GM18508 (cell line): ENCODE results near the gene SNX7.

Experiments used
- ATAC-seq: cut with Tn5 transposase; IDR thresholded peaks from one replicate; pipeline ENCODE4 v1.9.1; 2021; ENCODE audit warnings: moderate number of reproducible peaks; ENCODE audit not compliant: insufficient read depth, unreplicated experiment

SNX7 gene

GRCh38 chr1:98696077-98696476 lies 34.6 kb downstream of the SNX7 start:
- ATAC-seq: no peak

DNA sequence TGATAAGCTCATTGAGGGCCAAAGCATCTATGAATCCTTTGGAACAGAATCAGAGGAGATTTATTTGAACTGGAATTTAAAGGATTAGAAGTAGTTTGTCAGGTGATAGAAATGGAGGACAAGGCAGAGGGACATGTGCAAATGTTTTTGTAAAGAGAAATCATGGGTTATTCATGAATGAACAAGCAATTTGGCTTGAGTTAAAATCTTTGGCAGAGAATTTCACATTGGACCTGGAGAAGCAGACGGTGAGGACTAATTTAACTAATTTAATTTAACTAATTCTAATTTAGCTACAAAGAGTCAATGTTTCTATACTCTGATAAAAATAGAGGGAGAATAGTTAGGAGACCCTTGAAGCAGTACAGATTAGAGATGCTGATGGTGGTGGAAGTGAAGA lies 36.3 kb downstream of the SNX7 start:
- no peak for ATAC-seq

DNA sequence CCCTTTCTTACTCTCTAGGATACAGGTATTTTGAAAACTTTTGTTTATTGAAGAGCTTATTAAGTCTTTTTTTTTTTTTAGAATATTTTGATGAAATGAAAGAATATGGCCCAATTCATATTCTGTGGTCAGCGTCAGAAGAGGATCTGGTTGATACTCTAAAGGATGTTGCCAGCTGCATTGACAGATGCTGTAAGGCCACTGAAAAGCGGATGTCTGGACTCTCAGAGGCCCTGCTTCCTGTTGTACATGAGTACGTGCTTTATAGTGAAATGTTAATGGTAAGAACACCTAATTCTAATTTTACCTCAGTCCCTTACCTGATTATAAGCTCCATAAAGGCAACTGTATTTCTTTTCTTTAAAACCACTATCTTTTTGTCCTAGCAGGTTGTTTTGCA lies 37.1 kb downstream of the SNX7 start:
- ATAC-seq: no peak

GRCh38 chr1:98700228-98700627 lies 38.7 kb downstream of the SNX7 start:
- ATAC-seq: no peak

DNA sequence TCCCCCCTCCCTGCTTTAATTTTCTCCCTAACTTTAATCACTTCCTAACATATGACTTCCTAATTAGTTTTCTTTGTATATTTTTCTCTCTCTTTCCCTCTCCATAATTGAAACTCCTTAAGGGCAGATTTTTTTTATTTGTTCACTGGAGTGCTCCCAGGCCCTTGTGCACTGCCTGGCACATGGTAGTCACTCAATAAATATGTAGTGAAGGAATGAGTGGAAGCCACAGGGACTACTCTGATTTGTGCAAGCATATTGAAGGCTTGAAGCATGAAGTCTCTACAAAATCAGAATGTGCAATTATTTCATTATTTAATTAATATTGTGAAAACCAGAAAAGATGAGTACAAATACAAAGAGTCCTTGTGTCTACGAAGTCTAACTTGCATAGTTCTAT lies 41.5 kb downstream of the SNX7 start:
- ATAC-seq: no peak

- no peak for ATAC-seq
Observed at GRCh38 chr1:98704474-98704873, 43.0 kb downstream of the SNX7 start.

GRCh38 chr1:98704971-98705370 lies 43.5 kb downstream of the SNX7 start:
- no peak for ATAC-seq

GRCh38 chr1:98705591-98705990 lies 44.1 kb downstream of the SNX7 start:
- no peak for ATAC-seq

GRCh38 chr1:98706173-98706843 lies 44.8 kb downstream of the SNX7 start:
- no peak for ATAC-seq

- ATAC-seq: no peak
Observed at GRCh38 chr1:98707556-98707955, 46.0 kb downstream of the SNX7 start.

- no peak for ATAC-seq
Observed at GRCh38 chr1:98709906-98710305, 48.4 kb downstream of the SNX7 start.

GRCh38 chr1:98723574-98723973 lies 62.1 kb downstream of the SNX7 start:
- no peak for ATAC-seq

- peak; percentile 55 for ATAC-seq
Observed at GRCh38 chr1:98732985-98733781, 71.7 kb downstream of the SNX7 start.

DNA sequence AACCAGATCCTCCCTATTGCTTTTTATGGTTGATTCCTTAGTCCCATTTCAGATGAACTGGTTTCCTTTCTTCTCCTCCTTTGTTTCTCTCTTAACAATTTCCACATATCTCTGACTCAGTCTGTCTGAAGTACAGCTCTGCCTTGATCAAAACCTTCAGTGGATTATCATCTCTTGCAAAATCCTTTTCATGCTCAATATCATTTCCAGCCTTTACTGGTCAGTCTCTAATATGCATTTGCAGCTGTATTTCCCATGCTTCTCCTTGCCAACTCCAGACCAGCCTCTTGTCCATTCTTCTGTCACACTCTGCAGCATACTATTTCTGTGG lies 72.2 kb downstream of the SNX7 start:
- peak; percentile 17 for ATAC-seq

GRCh38 chr1:98735756-98736155 lies 74.2 kb downstream of the SNX7 start:
- no peak for ATAC-seq

DNA sequence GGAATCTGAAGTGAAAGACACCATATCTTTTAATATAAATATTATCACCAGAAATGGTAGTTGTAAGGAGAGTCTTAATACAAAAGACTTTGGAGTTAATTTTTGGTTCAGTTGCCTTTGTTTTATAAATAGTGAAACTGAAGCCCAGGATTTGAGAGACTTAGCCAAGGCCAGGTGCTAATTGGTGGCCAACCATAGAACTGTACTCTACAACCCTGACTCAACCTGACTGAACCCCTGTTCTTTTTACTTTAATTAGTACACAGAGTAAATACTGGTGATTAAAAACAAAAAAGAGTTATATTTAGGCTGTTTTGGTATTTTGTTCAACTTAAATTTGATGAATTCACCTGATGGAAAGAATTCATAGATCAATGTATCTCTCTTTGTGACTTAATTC lies 76.3 kb downstream of the SNX7 start:
- no peak for ATAC-seq

DNA sequence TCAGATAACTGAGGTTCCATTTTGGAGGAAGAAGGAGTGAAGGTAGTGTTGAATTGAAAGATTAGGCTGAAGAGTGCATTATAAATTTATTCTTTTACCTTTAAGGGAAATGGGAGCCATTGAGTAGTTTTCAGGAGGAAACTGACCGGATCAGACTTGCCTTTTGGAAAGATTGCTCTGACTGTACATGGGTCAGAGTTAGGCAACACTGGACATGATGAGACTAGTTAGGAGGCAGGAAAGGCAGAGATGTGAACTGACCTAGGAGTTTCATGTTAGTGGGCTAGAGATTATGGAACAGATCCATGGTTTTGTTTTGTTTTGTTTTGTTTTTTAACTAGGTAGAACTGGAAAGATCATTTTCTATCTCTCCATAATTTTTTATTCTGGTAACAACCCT lies 78.2 kb downstream of the SNX7 start:
- ATAC-seq: no peak

GRCh38 chr1:98741164-98741563 lies 79.6 kb downstream of the SNX7 start:
- ATAC-seq: no peak

GRCh38 chr1:98749152-98749756 lies 87.7 kb downstream of the SNX7 start:
- no peak for ATAC-seq

DNA sequence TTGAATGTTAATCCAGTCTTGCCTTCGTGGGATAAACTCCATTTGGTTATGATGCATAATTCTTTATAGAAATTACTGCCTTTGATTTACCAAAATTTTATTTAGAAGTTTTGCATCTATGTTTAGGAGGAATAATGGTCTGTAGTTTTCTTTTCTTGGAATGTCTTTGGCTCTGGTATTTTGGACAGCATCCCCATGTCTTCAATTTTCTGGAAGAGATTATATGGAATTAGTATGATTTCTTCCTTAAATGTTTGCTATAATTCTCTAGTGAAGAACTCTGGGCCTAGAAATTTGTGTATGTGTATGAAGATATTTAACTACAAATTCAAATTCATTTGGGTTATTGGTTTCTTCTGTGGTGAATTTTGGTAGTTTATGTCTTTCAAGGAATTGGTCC lies 92.7 kb downstream of the SNX7 start:
- no peak for ATAC-seq

DNA sequence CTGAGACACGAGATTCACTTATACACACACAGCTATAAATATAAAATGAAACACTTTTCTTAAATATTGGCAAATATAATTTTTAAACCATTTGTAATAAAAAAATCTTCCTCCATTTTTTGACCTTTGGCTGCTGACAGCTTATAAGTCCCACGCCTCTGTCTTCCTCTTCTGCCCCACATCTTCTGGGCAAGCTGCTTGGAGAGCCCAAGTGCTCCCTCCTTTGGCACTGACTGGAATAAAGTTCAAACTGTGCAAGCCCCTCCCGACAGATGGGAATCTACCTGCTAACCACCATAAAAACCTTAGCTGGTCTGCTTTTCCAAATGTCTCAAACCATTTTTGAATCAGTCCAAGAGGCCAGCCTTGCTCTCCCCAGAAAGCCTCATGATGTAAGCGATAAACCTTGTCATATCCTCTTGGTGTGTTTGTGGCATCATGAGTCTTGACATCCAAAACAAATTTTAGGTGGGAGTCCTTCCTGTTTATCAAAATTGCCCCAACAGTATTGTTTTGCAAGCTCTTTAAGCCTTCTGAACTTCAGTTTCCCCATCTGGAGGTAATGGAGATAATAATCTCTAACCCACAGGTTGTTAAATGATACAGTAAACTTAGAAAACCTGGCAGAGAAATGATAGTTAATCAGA lies 99.8 kb downstream of the SNX7 start:
- ATAC-seq: no peak
